ENCODE data around the gene CSF3.

The CSF3 gene

GRCh38 chr17:40025559-40025958, 10.3 kb downstream of the CSF3 start:
- ChIA-PET CTCF (interaction anchor here (0.8 to 17.3 kb wide), 23 partner anchors 11 to 204 kb away, joined by 3 to 325 read pairs (median 15); partner anchors contain the start of genes CSF3, MED24, PSMD3 and RAPGEFL1), POLR2A (no interaction called here)
- DNase-seq (ENCODE audit: low read depth, low spot score), result no peak
- no peak overlapping the region for H3K4me3 ChIP-seq (ENCODE audit: low read depth, low read length)
- TF ChIP-seq CTCF (IDR thresholded peaks at IDR 0.05; ENCODE audit: insufficient read depth, low read length, missing control alignments), result no peak

- ChIA-PET CTCF (interaction anchor here (0.5 to 17.3 kb wide), 50 partner anchors 11 to 679 kb away, joined by 3 to 325 read pairs (median 5); partner anchors contain the start of genes CSF3, MED24, NR1D1 and PSMD3), POLR2A (no interaction called here)
- no peak for TF ChIP-seq CTCF (IDR thresholded peaks at IDR 0.05; ENCODE audit: insufficient read depth, low read length, missing control alignments)
- DNase-seq (ENCODE audit: low read depth, low spot score), result no peak
- H3K4me3 ChIP-seq (ENCODE audit: low read depth, low read length), result no peak overlapping the region
Measured at GRCh38 chr17:40025991-40026815, 11.0 kb downstream of the CSF3 start.

GRCh38 chr17:40026816-40027613, 11.8 kb downstream of the CSF3 start:
- peak; percentile 95 for TF ChIP-seq CTCF (IDR thresholded peaks at IDR 0.05; ENCODE audit: insufficient read depth, low read length, missing control alignments)
- no peak for DNase-seq (ENCODE audit: low read depth, low spot score)
- ChIA-PET POLR2A (no interaction called here), CTCF (interaction anchor here (0.5 to 17.3 kb wide), 59 partner anchors 10 to 192 kb away, joined by 3 to 325 read pairs (median 5); partner anchors contain the start of genes CSF3, MED24, NR1D1 and PSMD3)
- no peak overlapping the region for H3K4me3 ChIP-seq (ENCODE audit: low read depth, low read length)

- no peak for TF ChIP-seq CTCF (IDR thresholded peaks at IDR 0.05; ENCODE audit: insufficient read depth, low read length, missing control alignments)
- H3K4me3 ChIP-seq (ENCODE audit: low read depth, low read length), result no peak overlapping the region
- CTCF ChIA-PET, result interaction anchor here (0.8 to 17.3 kb wide), 40 partner anchors 9 to 191 kb away, joined by 3 to 325 read pairs (median 6); partner anchors contain the start of genes CSF3, MED24, NR1D1 and PSMD3
- POLR2A ChIA-PET, result no interaction called here
- DNase-seq (ENCODE audit: low read depth, low spot score), result no peak
Measured at GRCh38 chr17:40027614-40028012, 12.4 kb downstream of the CSF3 start.

DNA sequence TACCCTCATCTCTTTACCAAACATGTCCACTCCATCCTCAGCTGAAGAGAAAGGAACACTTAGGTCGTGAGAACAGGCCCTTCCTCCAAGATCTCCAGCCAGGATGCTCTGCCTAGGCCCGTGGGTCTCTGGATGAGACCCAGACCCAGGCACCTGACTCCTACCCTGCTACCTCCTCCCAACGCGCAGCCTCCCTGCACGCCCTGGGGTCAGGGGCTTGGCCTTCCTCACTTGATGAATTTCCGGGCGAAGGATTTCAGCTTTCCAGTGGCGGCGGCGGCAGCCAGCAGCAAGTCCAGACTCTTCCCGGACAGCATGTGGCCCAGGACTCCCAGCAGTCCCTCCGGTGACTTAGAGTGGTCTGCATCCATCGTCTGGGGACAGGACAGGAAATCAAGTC, 13.4 kb downstream of the CSF3 start:
- ChIA-PET POLR2A (interaction anchor here (0.7 kb wide), 1 partner anchor 25 kb away, joined by 3 read pairs; no protein-coding TSS in a partner anchor), CTCF (interaction anchor here (0.9 to 17.3 kb wide), 19 partner anchors 8 to 190 kb away, joined by 3 to 325 read pairs (median 14); partner anchors contain the start of genes CSF3, MED24, NR1D1 and THRA)
- TF ChIP-seq CTCF (IDR thresholded peaks at IDR 0.05; ENCODE audit: insufficient read depth, low read length, missing control alignments), result no peak
- DNase-seq (ENCODE audit: low read depth, low spot score), result no peak
- no peak overlapping the region for H3K4me3 ChIP-seq (ENCODE audit: low read depth, low read length)

Data from AG04449 (cell line).